A673 (cell line): ENCODE measurements around the gene PHB1. TPM values are rescaled to one million over a fixed set of nuclear protein-coding genes. Genes with fewer than 3 reads are reported as not detected.

Experiments used
- BruUV-seq: library from RNA; stranded (reverse); fragments of 400-500 nt; replicated peaks from 2 replicates; lab custom pipeline; 2021; lab: Mats Ljungman, UMichigan
- CTCF ChIA-PET: fragments of 300-600 bp; sonication (Branson Sonifier 250); formaldehyde crosslinking; loops from one replicate; lab custom pipeline; 2022; ENCODE audit warnings: antibody characterized with exemption; lab: Charles Lee
- POLR2A ChIA-PET: fragments of 300-600 bp; sonication (Branson Sonifier 250); formaldehyde crosslinking; loops from one replicate; lab custom pipeline; 2022; ENCODE audit warnings: antibody characterized with exemption; ENCODE audit not compliant: low non-redundant PET; lab: Charles Lee
- DNase-seq: peaks from one replicate; pipeline ENCODE4 v3.0.0-alpha.2; 2015; ENCODE audit warnings: low spot score
- H3K27ac ChIP-seq: fragments of 200-600 bp; sonication (generic); 2 replicates; pipeline ENCODE4 v1.5.1; 2016; ENCODE audit warnings: mixed run types, low read depth, mild to moderate bottlenecking, mixed read lengths, antibody characterized with exemption, low read length; ENCODE audit not compliant: poor library complexity, severe bottlenecking
- H3K27me3 ChIP-seq: fragments of 200-600 bp; sonication (generic); replicated peaks from 2 replicates; pipeline ENCODE4 v1.6.1; 2017; ENCODE audit warnings: mixed run types, low read depth, mild to moderate bottlenecking, mixed read lengths, antibody characterized with exemption, low read length; ENCODE audit not compliant: insufficient read depth, poor library complexity
- H3K36me3 ChIP-seq: fragments of 200-600 bp; sonication (generic); 2 replicates; pipeline ENCODE4 v1.6.1; 2016; ENCODE audit warnings: mixed run types, mild to moderate bottlenecking, mixed read lengths, antibody characterized with exemption, low read length; ENCODE audit not compliant: insufficient read depth, poor library complexity, severe bottlenecking
- H3K4me1 ChIP-seq: fragments of 200-600 bp; sonication (generic); 2 replicates; pipeline ENCODE4 v1.6.1; 2017; ENCODE audit warnings: mixed run types, mild to moderate bottlenecking, mixed read lengths, antibody characterized with exemption, low read length; ENCODE audit not compliant: insufficient read depth, poor library complexity, severe bottlenecking
- H3K4me3 ChIP-seq: fragments of 200-600 bp; sonication (generic); 2 replicates; pipeline ENCODE4 v1.5.1; 2016; ENCODE audit warnings: low read depth, mixed run types, mild to moderate bottlenecking, mixed read lengths, low read length; ENCODE audit not compliant: poor library complexity, severe bottlenecking
- H3K9me3 ChIP-seq: fragments of 200-600 bp; sonication (generic); 2 replicates; pipeline ENCODE4 v1.6.1; 2016; ENCODE audit warnings: mixed run types, low read depth, mild to moderate bottlenecking, mixed read lengths, antibody characterized with exemption, low read length; ENCODE audit not compliant: poor library complexity, severe bottlenecking
- EZH2 ChIP-seq: fragments of 200-600 bp; sonication (generic); IDR thresholded peaks from 2 replicates; pipeline ENCODE4 v1.6.1; 2017; ENCODE audit warnings: borderline replicate concordance, low read depth, mild to moderate bottlenecking, mixed read lengths, antibody characterized with exemption, low read length; ENCODE audit not compliant: poor library complexity, severe bottlenecking
- intact Hi-C: fragments of 100-400 bp; cut with micrococcal nuclease; formaldehyde crosslinking; loops from one replicate; pipeline ENCODE4 v1.10.0; 2022; ENCODE audit not compliant: unreplicated experiment
- total RNA-seq: library from RNA; stranded (reverse); gene quantifications from 2 replicates; pipeline ENCODE4 v1.2.3, GENCODE V29; 2021
- TF ChIP-seq, protein P1 (sequence below): fragments of 300-800, 200-600 bp; sonication (generic); conservative IDR thresholded peaks from 2 replicates; pipeline ENCODE4 v1.5.1; 2017; ENCODE audit warnings: low read depth, mild to moderate bottlenecking, antibody characterized with exemption, low read length, moderate library complexity, mixed read lengths

PHB1 gene
- total RNA-seq, 1 experiment from 2014 or later = 451 TPM

DNA sequence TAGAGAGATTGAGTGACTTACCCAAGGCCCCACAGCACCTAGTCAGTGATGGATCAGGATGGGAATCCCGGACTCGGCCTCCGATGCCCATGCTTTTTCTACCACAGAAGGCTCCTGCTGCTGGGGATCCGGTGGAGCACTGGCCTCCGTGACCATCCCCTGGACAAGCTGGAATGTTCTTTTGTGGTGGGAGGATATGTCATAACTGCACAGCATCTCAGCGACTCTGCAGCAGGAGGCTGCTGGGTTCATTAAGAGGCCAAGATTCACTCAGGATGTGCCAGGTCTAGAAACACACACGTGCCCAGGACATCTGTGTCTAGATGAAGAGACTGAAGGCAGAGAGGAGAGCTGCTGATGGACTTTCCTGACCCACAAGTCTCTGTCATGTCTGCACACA, 45.7 kb upstream of the PHB1 start:
- DNase-seq = no peak
- Histone ChIP-seq H3K9me3 (no peaks in the 10 kb centered on the region), H3K36me3 (no peaks in the 10 kb centered on the region), H3K4me3 (no peak overlapping the region), H3K4me1 (no peaks in the 10 kb centered on the region), H3K27me3 (peaks cover 3% of the 10 kb centered on the region), H3K27ac (no peak overlapping the region)
- intact Hi-C loops = no loop called here
- no TSS peak for BruUV-seq
- CTCF ChIA-PET = no interaction called here
- POLR2A ChIA-PET = no interaction called here
- no peak for TF ChIP-seq EZH2

GRCh38 chr17:49459401-49459984, 44.8 kb upstream of the PHB1 start:
- no peak overlapping the region for H3K4me3 ChIP-seq
- no peaks in the 10 kb centered on the region for H3K4me1 ChIP-seq
- H3K9me3 ChIP-seq = no peaks in the 10 kb centered on the region
- DNase-seq = no peak
- H3K36me3 ChIP-seq = no peaks in the 10 kb centered on the region
- POLR2A ChIA-PET = no interaction called here
- CTCF ChIA-PET = interaction anchor here (0.5 kb wide), 1 partner anchor 10 kb away, joined by 3 read pairs; no protein-coding TSS in a partner anchor
- intact Hi-C loops = no loop called here
- H3K27ac ChIP-seq = no peak overlapping the region
- H3K27me3 ChIP-seq = no peaks in the 10 kb centered on the region
- no TSS peak for BruUV-seq
- TF ChIP-seq, protein P1, sequence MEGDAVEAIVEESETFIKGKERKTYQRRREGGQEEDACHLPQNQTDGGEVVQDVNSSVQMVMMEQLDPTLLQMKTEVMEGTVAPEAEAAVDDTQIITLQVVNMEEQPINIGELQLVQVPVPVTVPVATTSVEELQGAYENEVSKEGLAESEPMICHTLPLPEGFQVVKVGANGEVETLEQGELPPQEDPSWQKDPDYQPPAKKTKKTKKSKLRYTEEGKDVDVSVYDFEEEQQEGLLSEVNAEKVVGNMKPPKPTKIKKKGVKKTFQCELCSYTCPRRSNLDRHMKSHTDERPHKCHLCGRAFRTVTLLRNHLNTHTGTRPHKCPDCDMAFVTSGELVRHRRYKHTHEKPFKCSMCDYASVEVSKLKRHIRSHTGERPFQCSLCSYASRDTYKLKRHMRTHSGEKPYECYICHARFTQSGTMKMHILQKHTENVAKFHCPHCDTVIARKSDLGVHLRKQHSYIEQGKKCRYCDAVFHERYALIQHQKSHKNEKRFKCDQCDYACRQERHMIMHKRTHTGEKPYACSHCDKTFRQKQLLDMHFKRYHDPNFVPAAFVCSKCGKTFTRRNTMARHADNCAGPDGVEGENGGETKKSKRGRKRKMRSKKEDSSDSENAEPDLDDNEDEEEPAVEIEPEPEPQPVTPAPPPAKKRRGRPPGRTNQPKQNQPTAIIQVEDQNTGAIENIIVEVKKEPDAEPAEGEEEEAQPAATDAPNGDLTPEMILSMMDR = no peak
- TF ChIP-seq EZH2 = no peak

GRCh38 chr17:49457564-49458535, 43.2 kb upstream of the PHB1 start:
- Histone ChIP-seq H3K36me3 (no peaks in the 10 kb centered on the region), H3K4me1 (no peaks in the 10 kb centered on the region), H3K9me3 (no peaks in the 10 kb centered on the region), H3K4me3 (no peak overlapping the region), H3K27me3 (no peaks in the 10 kb centered on the region), H3K27ac (no peak overlapping the region)
- TF ChIP-seq EZH2 = no peak
- TF ChIP-seq, protein P1 = no peak
- ChIA-PET POLR2A (no interaction called here), CTCF (no interaction called here)
- no peak for DNase-seq
- no TSS peak for BruUV-seq
- intact Hi-C loops = no loop called here
